GM21576 (cell line): ENCODE measurements around the gene C1QL1.
"Not testable (repeated sequence)": the region's sequence is repeated elsewhere in the genome, so short reads cannot be mapped to it uniquely, and the experiment has no call there.

Experiments
- ATAC-seq: cut with Tn5 transposase; IDR thresholded peaks from one replicate; pipeline ENCODE4 v1.9.1; 2021; ENCODE audit warnings: mild to moderate bottlenecking, moderate library complexity; ENCODE audit not compliant: unreplicated experiment

C1QL1 gene

DNA sequence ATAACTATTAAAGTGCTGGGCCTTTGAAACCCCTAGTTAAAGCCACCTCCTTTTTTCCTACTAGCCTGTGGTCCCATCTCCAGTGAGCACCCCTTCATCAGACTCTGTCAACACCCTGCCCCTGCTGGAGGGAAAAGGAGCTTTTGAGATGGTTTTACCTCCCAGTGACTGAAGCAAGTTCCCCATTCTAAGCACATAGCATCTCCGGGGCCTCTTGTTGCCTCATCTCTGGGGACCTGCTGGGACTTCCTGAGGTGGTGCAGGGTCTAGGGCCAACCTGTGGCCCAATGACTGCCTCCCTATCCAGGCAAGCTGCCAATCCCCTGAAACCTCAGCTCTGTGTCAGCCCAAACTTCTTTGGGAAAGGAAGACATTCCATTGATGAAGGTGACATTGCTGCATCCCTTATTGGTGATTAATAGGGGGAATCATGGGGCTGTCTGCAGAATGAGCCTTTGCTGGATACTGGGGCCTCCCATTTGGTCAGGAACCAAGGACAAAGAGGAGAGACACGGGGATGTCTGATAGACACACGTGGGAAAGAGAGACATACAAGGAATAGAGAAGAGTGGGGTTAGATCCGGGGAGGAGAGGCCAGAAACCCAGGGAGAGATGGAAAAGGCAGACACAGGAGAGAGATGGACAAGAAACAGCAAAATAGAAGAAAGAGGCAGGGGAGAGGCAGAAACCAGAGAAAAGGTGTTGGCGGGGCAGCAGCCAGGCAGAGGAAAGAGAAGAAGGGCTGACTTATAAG lies 2.4 kb downstream of the C1QL1 start:
- ATAC-seq, result no peak

GRCh38 chr17:44961921-44962350 lies 6.2 kb downstream of the C1QL1 start:
- no peak for ATAC-seq

DNA sequence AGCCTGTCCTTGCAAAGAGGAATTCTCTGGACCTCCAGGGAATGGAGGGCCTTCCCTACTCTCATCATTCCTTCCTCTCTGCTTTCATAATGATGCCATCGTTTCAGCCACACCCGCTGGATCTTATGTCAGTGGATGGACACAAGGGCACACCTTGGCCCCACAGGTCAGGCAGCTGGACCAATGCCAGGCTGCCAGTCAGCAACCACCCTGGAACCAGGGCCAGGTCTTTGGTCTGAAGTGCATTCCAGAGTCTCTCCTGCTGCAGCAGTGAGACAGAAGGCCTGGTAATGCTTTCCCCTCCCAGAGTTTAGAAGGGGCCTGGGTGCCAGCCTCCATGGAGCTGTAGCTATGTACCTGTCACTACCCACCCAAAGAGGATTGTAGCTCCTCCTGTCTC lies 7.4 kb downstream of the C1QL1 start:
- ATAC-seq, result no peak

DNA sequence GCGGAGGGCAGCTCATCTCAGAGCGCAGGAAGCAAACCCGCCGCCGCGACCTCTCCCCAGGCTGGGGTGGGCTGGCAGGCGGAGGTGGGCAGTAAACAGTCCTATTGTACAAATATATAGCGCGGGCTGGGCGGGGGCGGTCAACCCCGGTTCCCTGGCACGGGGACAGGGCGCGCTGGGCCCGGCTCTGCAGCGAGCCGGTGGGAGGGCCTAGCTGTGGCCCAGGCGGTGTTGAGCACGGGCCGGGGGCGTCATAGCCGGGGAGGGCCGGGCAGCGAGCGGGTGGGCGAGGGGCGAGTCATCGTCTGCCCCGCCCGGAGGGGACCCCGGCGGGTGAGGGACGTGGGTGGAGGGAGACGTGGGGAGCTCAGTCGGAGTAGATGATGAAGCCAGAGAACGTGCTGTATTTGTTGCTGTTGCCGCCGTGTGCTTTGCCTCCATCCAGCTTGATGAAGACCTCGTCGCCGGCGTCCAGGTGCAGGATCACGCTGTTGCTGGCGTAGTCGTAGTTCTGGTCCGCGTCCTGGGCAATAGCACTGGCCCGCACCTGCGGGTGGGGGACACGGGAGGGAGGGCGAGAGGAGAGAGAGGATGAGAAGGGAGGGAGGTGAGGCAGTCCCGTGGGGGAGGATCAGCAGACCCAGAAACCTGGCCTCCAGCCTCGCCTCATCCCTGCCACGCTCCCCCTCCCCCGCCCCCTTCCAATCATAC lies 8.1 kb downstream of the C1QL1 start:
- ATAC-seq, result no peak

DNA sequence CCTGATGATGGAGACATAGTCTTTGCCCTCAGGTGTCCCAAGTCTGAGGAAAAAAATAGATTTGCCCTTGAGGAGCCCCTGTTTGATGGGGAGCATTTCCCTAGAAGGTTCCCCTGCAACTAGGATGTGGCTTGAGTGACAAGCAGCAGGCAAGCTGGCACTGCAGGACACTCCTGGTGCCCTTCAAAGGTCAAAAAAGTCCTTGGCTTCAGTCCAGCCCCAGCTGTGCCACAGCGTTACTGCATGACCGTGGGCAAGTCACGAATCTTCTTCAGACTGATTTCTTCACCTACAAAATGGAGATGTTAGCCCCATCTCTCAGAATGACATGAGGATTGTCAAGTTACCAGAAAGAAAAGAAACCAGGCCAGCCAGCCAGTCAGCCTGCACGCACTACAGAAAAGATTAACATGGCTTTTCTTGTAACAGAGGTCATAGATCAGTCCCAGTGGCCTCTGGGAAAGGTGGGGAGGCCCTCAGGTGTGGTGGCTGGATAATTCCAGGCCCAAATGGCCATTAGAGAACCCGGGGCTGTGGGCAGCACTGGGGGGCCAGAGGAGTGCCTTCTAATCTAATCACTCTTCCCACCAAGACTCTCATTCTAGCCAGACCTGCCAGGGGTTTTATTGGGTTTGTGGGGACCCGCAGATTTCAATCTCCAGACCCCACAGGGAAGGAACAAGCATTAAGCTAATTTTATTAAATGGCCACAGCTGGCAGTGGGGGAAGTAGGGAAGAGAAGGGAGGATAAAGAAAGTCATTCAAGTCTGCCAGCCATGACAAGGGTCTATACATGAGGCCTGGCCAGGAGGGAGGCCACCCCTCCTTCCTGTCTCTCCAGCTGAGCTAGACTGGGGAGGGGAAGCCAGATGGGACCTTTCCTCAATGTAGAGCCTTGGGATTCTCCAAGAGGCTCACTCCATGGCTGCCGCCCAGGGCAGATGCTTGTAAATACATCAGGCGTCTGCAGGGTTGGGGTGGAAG lies 10.8 kb downstream of the C1QL1 start:
- ATAC-seq, result no peak

DNA sequence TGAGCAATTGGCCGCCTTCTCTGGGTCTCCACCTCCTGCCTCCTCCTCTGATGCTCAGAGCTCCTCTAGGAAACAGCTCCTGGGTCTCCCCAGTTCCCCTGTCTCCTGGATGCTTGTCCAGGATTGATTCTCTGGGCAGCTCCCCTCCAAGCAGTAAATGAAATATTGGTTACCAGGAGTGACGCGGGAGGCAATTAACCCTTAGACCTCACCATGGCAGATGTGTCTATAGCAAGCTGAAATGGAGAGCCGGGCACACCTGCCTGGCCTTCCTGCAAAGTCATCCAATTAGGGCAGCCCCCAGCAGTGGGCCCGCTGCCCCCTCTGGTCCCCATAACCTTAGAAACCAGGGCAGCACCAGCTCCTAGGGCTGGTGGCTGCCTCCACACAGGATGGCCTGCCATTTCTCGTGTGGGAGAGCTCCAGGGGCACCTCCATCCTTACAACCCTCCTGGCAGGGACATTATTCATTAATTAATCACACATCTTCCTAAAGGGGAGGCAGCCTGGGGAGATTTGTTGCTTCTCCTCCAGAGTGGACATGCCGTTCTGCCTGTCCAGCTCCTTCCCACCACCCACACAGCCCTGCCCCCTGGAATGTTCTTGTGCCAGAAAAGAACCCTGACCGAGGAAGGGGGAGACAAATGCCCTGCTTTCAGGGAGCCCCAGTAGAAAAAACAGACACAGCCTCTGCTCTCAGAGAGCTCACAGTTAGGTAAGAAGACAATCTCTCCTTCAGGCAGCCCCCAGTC lies 12.3 kb downstream of the C1QL1 start:
- ATAC-seq, result no peak

- no peak for ATAC-seq
Measured at GRCh38 chr17:44952946-44953475, 15.1 kb downstream of the C1QL1 start.

- no peak for ATAC-seq
Measured at GRCh38 chr17:44948315-44948795, 19.7 kb downstream of the C1QL1 start.

DNA sequence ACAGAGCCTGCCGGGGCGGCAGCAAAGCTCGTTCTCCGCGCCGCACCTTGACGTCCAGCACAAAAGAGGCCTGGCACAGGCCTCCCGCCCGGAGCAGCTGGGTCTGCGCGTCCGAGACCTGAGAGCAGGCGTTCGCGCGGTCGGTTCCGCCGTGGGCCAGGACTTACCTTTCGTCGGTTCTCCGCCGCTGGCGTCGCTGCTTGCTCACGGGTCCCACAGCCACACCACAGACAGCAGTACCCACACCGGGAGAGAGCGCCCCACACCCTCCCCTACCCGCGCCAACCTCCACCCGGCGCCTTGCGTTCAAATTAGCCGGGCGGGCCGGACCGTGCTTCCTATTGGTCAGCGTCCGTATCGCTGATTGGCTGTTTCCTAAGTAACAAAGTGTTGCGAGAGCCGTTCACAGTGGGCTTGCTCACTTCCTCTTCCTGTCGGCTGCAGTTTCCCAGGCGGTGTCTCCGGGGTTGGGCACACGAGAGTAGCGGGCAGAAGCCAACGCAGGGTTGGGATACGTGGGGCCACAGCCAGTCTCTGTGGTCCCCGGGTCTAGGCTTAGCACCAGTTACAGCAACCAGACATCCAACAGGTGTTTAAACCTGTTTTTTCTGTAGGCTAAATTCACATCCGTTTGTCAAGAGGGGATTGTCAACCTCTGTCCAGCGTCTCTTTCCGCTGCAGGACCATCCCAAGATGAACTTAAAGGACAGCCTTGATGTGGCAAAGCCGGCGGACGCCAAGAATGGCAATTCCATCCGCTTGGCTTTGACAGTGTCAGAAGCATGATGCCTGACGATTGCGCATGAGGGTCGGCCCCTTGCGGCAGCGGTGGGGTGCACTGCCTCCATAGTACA lies 20.4 kb downstream of the C1QL1 start, which contains the start of gene KIF18B:
Gene KIF18B (minus strand): TSS at position 313 of the 854 bp plus-strand sequence. CDS start 11,429 bp downstream, outside the sequence.
- peak; percentile 90 for ATAC-seq

DNA sequence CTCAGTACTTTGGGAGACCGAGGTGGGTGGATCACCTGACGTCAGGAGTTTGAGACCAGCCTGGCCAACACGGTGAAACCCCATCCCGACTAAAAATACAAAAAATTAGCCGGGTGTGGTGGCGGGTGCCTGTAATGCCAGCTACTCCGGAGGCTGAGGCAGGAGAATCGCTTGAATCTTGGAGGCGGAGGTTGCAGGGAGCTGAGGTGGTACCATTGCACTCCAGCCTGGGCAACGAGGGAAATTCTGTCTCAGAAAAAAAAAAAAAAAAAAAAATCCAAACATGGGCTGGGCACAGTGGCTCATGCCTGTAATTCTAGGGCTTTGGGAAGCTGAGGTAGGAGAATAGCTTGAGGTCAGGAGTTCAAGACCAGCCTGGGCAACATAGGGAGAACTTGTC lies 22.5 kb downstream of the C1QL1 start:
- ATAC-seq, result not testable (repeated sequence)

- ATAC-seq, result no peak
Measured at GRCh38 chr17:44942456-44942855, 25.6 kb downstream of the C1QL1 start.

GRCh38 chr17:44941712-44942331 lies 26.3 kb downstream of the C1QL1 start:
- ATAC-seq, result no peak

DNA sequence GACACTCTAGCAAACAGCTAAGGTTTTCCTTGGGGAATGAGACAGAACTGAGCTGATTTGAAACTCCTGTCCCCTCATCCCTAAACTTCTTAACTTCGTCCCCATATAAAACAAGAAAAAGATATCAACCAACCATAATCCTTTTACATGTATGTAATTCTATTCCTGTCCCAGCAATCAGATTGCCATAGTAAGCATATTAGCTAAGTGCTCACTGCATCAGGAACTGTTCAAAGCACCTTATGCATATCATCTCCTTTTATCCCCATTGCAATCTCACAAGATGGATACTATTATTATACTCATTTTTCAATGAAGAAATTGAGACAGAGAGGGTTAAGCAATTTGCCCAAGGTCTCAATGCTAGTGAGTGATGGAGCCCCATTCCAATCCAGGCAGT lies 27.3 kb downstream of the C1QL1 start:
- ATAC-seq, result no peak

GRCh38 chr17:44940317-44940716 lies 27.8 kb downstream of the C1QL1 start:
- ATAC-seq, result no peak

GRCh38 chr17:44935116-44935515 lies 33.0 kb downstream of the C1QL1 start:
- no peak for ATAC-seq

GRCh38 chr17:44934745-44935105 lies 33.4 kb downstream of the C1QL1 start:
- ATAC-seq, result no peak

- ATAC-seq, result no peak
Measured at GRCh38 chr17:44933824-44934744, 34.0 kb downstream of the C1QL1 start.

GRCh38 chr17:44932787-44933097 lies 35.4 kb downstream of the C1QL1 start:
- ATAC-seq, result no peak
